Skeletal muscle satellite cell (primary cell): ENCODE data around the gene OR14J1.
"Not testable (repeated sequence)": the region's sequence is repeated elsewhere in the genome, so short reads cannot be mapped to it uniquely, and the experiment has no call there.

ENCODE experiments used
- H3K27me3 ChIP-seq: 2 replicates; pipeline ENCODE4 v1.7.0; 2013; ENCODE audit warnings: low read length; ENCODE audit not compliant: control insufficient read depth, insufficient read depth
- H3K36me3 ChIP-seq: 2 replicates; pipeline ENCODE4 v1.7.0; 2013; ENCODE audit warnings: mild to moderate bottlenecking, control low read depth, low read length; ENCODE audit not compliant: insufficient read depth
- H3K4me1 ChIP-seq: 2 replicates; pipeline ENCODE4 v1.7.0; 2013; ENCODE audit warnings: low read length; ENCODE audit not compliant: control insufficient read depth, insufficient read depth
- H3K4me2 ChIP-seq: 2 replicates; pipeline ENCODE4 v1.7.0; 2013; ENCODE audit warnings: mild to moderate bottlenecking, low read length
- H3K4me3 ChIP-seq: 2 replicates; pipeline ENCODE4 v1.7.0; 2013; ENCODE audit warnings: low read length
- H3K9ac ChIP-seq: 2 replicates; pipeline ENCODE4 v1.7.0; 2013; ENCODE audit warnings: mild to moderate bottlenecking, low read depth, low read length, moderate library complexity
- H3K9me3 ChIP-seq: replicated peaks from 2 replicates; pipeline ENCODE4 v1.7.0; 2013; ENCODE audit warnings: mild to moderate bottlenecking, control low read depth, low read length

The OR14J1 gene

DNA sequence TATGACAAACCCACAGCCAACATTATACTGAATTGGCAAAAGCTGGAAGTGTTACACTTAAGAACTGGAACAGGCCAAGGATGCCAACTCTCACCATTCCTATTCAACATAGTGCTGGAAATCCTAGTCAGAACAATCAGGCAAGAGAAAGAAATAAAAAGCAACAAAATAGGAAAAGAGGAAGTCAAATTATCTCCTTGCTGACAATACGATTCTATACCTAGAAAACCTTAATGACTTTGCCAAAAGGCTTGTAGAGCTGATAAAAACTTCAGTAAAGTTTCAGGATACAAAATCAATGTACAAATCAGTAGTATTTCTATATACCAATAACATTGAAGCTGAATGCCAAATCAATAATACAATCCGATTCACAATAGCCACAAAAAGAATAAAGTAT is 34.8 kb downstream of the OR14J1 start:
- Histone ChIP-seq H3K9me3 (no peaks in the 10 kb centered on the region), H3K4me3 (no peak overlapping the region), H3K9ac (no peak overlapping the region), H3K4me2 (no peak overlapping the region), H3K36me3 (no peaks in the 10 kb centered on the region), H3K4me1 (no peaks in the 10 kb centered on the region), H3K27me3 (no peaks in the 10 kb centered on the region)

DNA sequence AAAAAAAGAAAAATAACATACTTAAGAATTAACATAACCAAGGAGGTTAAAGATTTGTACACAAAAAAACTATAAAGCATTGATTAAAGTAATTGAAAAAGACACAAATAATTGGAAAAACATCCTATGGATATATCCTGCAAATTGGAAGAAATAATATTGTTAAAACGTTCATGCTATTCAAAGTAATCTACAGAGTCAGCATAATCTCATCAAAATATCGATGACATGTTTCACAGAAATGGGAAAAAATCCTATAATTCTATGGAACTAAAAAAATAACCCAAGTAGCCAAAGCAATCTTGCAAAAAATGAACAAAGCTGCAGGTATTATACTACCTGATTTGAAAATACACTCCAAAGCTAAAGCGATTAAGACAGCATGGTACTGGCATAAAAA is 43.9 kb downstream of the OR14J1 start:
- Histone ChIP-seq H3K27me3 (no peaks in the 10 kb centered on the region), H3K4me1 (no peaks in the 10 kb centered on the region), H3K36me3 (no peaks in the 10 kb centered on the region), H3K9ac (no peak overlapping the region), H3K4me2 (no peak overlapping the region), H3K4me3 (no peak overlapping the region), H3K9me3 (no peaks in the 10 kb centered on the region)

DNA sequence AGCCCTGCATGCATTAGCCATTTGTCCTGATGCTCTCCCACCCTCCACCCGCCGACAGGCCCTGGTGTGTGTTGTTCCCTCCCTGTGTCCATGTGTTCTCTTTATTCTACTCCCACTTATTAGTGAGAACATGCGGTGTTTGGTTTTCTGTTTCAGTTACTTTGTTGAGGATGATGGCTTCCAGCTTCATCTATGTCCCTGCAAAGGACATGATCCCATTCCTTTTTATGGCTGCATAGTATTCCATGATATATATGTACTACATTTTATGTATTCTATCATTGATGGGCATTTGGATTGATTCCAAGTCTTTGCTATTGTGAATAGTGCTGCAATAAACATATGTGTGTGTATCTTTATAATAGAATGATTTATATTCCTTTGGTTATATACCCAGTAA is 47.8 kb downstream of the OR14J1 start:
- not testable (repeated sequence) for H3K36me3 ChIP-seq, H3K4me1 ChIP-seq, H3K4me2 ChIP-seq, H3K9ac ChIP-seq, H3K4me3 ChIP-seq, H3K27me3 ChIP-seq, H3K9me3 ChIP-seq

GRCh38 chr6:29354980-29355379 is 53.5 kb downstream of the OR14J1 start:
- H3K9me3 ChIP-seq = no peaks in the 10 kb centered on the region
- no peak overlapping the region for H3K4me3 ChIP-seq
- H3K36me3 ChIP-seq = no peaks in the 10 kb centered on the region
- no peak overlapping the region for H3K9ac ChIP-seq
- H3K27me3 ChIP-seq = no peaks in the 10 kb centered on the region
- no peak overlapping the region for H3K4me2 ChIP-seq
- H3K4me1 ChIP-seq = no peaks in the 10 kb centered on the region

DNA sequence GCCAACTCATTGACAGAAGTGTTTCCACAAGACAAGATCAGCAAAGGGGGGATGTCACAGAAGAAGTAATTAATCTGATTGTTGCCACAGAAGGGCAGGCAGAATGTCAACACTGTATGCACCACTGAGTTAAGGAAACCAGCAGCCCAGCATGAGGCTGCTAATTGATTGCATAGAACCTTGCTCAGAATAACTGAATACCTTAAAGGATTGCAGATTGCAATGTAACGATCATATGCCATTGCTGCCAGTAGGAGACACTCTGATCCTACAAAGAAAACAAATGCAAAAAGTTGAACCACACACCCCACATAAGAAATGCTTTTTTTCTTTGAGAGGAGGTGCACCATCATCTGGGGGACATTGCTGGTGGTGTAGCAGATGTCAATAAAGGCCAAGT is 54.1 kb downstream of the OR14J1 start:
- no peaks in the 10 kb centered on the region for H3K36me3 ChIP-seq
- no peaks in the 10 kb centered on the region for H3K9me3 ChIP-seq
- no peaks in the 10 kb centered on the region for H3K4me1 ChIP-seq
- H3K9ac ChIP-seq = no peak overlapping the region
- H3K4me3 ChIP-seq = no peak overlapping the region
- no peaks in the 10 kb centered on the region for H3K27me3 ChIP-seq
- H3K4me2 ChIP-seq = no peak overlapping the region
